ENCODE results near the gene PAM.

The PAM gene

DNA sequence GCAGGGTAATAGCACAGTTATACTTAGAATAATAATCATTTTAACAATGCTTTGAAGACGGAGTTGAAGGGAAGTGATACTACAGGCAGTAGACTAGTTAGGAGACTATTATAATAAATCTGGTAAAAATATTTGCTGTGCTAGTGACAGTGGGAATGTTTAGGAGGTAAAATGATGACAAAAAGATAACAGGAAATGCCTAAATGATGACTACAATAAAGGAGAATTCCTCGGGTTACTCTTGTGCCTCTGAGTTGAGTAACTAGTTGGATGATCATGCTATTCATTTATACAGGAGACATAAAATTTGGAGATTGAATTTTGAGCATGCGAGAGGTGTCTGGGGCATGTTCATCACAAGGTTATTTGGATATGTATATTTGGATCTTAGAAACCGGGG, 32.2 kb upstream of the PAM start:
- Histone ChIP-seq H3K4me3 (replicated peaks; ENCODE audit: insufficient read depth, low read length) (no peak overlapping the region), H3K27ac (replicated peaks) (no peak overlapping the region), H3K27me3 (ENCODE audit: insufficient read depth, poor library complexity, severe bottlenecking) (no peaks in the 10 kb centered on the region)
- TF ChIP-seq SPI1 (IDR thresholded peaks at IDR 0.05; ENCODE audit: borderline replicate concordance, low read depth): no peak
- TF ChIP-seq, protein P1, sequence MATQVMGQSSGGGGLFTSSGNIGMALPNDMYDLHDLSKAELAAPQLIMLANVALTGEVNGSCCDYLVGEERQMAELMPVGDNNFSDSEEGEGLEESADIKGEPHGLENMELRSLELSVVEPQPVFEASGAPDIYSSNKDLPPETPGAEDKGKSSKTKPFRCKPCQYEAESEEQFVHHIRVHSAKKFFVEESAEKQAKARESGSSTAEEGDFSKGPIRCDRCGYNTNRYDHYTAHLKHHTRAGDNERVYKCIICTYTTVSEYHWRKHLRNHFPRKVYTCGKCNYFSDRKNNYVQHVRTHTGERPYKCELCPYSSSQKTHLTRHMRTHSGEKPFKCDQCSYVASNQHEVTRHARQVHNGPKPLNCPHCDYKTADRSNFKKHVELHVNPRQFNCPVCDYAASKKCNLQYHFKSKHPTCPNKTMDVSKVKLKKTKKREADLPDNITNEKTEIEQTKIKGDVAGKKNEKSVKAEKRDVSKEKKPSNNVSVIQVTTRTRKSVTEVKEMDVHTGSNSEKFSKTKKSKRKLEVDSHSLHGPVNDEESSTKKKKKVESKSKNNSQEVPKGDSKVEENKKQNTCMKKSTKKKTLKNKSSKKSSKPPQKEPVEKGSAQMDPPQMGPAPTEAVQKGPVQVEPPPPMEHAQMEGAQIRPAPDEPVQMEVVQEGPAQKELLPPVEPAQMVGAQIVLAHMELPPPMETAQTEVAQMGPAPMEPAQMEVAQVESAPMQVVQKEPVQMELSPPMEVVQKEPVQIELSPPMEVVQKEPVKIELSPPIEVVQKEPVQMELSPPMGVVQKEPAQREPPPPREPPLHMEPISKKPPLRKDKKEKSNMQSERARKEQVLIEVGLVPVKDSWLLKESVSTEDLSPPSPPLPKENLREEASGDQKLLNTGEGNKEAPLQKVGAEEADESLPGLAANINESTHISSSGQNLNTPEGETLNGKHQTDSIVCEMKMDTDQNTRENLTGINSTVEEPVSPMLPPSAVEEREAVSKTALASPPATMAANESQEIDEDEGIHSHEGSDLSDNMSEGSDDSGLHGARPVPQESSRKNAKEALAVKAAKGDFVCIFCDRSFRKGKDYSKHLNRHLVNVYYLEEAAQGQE (IDR thresholded peaks at IDR 0.05; ENCODE audit: insufficient replicate concordance, low read depth): no peak
- TF ChIP-seq GABPA (IDR thresholded peaks at IDR 0.05; ENCODE audit: low read depth): no peak
- TF ChIP-seq POLR2AphosphoS5 (IDR thresholded peaks at IDR 0.05; ENCODE audit: low read depth): no peak
- TF ChIP-seq, protein P2, sequence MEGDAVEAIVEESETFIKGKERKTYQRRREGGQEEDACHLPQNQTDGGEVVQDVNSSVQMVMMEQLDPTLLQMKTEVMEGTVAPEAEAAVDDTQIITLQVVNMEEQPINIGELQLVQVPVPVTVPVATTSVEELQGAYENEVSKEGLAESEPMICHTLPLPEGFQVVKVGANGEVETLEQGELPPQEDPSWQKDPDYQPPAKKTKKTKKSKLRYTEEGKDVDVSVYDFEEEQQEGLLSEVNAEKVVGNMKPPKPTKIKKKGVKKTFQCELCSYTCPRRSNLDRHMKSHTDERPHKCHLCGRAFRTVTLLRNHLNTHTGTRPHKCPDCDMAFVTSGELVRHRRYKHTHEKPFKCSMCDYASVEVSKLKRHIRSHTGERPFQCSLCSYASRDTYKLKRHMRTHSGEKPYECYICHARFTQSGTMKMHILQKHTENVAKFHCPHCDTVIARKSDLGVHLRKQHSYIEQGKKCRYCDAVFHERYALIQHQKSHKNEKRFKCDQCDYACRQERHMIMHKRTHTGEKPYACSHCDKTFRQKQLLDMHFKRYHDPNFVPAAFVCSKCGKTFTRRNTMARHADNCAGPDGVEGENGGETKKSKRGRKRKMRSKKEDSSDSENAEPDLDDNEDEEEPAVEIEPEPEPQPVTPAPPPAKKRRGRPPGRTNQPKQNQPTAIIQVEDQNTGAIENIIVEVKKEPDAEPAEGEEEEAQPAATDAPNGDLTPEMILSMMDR (IDR thresholded peaks at IDR 0.05; ENCODE audit: insufficient read depth, low read length): no peak
- no peak for DNase-seq (ENCODE audit: low read depth in 1 of 2, low spot score in 1 of 2)

DNA sequence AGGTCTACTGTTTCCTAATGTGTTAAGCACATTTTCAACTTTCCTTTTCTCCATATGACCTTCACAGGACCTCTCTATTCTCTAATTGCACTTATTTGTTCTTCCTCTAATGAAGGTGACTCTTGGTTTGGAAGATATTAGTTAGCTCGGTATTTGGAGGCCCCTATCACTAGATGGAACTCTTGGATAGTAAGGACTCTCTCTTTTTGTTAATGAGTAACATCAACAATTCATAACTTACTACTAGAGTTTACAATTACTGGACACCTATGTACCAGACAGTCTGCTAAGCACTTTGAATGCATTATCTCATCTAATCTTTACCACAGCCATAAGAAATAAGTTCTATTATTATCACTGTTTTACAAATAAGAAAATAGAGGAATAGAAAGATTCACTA, 23.4 kb upstream of the PAM start:
- Histone ChIP-seq H3K4me3 (replicated peaks; ENCODE audit: insufficient read depth, low read length) (no peak overlapping the region), H3K27me3 (ENCODE audit: insufficient read depth, poor library complexity, severe bottlenecking) (no peaks in the 10 kb centered on the region), H3K27ac (replicated peaks) (no peak overlapping the region)
- TF ChIP-seq POLR2AphosphoS5 (IDR thresholded peaks at IDR 0.05; ENCODE audit: low read depth) (no peak), SPI1 (IDR thresholded peaks at IDR 0.05; ENCODE audit: borderline replicate concordance, low read depth) (no peak)
- TF ChIP-seq, protein P2 (IDR thresholded peaks at IDR 0.05; ENCODE audit: insufficient read depth, low read length): no peak
- no peak for DNase-seq (ENCODE audit: low read depth in 1 of 2, low spot score in 1 of 2)

DNA sequence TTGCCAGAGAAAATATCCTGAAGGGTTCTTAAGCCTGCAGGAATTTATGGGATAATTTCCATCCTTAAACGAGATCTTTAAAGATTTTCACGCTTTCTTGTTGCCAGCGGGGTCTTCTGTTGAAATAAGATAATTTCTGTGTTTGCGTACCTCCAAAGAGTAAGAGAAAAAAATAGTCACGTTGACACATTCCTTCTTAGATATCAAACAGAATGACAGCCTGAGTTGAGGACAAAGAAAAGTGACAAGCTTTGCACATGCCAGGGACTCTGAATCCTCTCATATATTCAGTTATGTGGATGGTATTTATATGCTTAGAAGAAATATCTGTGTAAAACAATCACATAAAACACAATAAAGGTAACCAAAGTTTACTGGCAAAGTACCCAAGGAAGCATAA, 21.6 kb upstream of the PAM start:
- Histone ChIP-seq H3K27me3 (ENCODE audit: insufficient read depth, poor library complexity, severe bottlenecking) (no peaks in the 10 kb centered on the region), H3K27ac (replicated peaks) (no peak overlapping the region), H3K4me3 (replicated peaks; ENCODE audit: insufficient read depth, low read length) (no peak overlapping the region)
- TF ChIP-seq POLR2AphosphoS5 (IDR thresholded peaks at IDR 0.05; ENCODE audit: low read depth): no peak
- TF ChIP-seq, protein P2 (IDR thresholded peaks at IDR 0.05; ENCODE audit: insufficient read depth, low read length): no peak
- no peak for TF ChIP-seq SPI1 (IDR thresholded peaks at IDR 0.05; ENCODE audit: borderline replicate concordance, low read depth)
- no peak for DNase-seq (ENCODE audit: low read depth in 1 of 2, low spot score in 1 of 2)

DNA sequence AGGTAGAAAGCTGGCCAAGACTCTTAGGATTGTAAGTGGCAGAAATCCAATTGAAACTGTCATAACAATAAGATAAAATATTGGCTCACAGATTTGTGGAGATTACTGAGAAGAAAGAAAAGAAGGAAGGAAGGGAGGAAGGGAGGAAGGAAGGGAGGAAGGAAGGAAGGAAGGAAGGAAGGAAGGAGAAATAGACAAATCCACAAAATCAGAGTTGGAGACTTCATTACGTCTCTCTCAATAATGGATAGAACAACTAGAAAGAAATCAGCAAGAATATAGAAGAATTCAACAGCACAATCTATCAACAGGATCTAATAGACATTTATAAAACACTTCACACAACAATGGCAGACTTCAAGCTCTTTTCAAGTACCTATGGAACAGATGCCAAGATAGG, 17.9 kb upstream of the PAM start:
- H3K27ac ChIP-seq (replicated peaks): no peak overlapping the region
- TF ChIP-seq POLR2AphosphoS5 (IDR thresholded peaks at IDR 0.05; ENCODE audit: low read depth): no peak
- TF ChIP-seq SPI1 (IDR thresholded peaks at IDR 0.05; ENCODE audit: borderline replicate concordance, low read depth): no peak
- TF ChIP-seq GABPA (IDR thresholded peaks at IDR 0.05; ENCODE audit: low read depth): no peak
- TF ChIP-seq, protein P2 (IDR thresholded peaks at IDR 0.05; ENCODE audit: insufficient read depth, low read length): no peak
- TF ChIP-seq, protein P1 (IDR thresholded peaks at IDR 0.05; ENCODE audit: insufficient replicate concordance, low read depth): no peak
- no peak for DNase-seq (ENCODE audit: low read depth in 1 of 2, low spot score in 1 of 2)
- no peaks in the 10 kb centered on the region for H3K27me3 ChIP-seq (ENCODE audit: insufficient read depth, poor library complexity, severe bottlenecking)
- H3K4me3 ChIP-seq (replicated peaks; ENCODE audit: insufficient read depth, low read length): no peak overlapping the region
